ENCODE measurements around the gene SLC23A2. TPM values are rescaled to one million over a fixed set of nuclear protein-coding genes. Genes with fewer than 3 reads are reported as not detected.
"Not testable (repeated sequence)": the region's sequence is repeated elsewhere in the genome, so short reads cannot be mapped to it uniquely, and the experiment has no call there.

SLC23A2 gene
- polyA plus RNA-seq, 3 donors: 21.0 to 26.1 (median 22.2) TPM

DNA sequence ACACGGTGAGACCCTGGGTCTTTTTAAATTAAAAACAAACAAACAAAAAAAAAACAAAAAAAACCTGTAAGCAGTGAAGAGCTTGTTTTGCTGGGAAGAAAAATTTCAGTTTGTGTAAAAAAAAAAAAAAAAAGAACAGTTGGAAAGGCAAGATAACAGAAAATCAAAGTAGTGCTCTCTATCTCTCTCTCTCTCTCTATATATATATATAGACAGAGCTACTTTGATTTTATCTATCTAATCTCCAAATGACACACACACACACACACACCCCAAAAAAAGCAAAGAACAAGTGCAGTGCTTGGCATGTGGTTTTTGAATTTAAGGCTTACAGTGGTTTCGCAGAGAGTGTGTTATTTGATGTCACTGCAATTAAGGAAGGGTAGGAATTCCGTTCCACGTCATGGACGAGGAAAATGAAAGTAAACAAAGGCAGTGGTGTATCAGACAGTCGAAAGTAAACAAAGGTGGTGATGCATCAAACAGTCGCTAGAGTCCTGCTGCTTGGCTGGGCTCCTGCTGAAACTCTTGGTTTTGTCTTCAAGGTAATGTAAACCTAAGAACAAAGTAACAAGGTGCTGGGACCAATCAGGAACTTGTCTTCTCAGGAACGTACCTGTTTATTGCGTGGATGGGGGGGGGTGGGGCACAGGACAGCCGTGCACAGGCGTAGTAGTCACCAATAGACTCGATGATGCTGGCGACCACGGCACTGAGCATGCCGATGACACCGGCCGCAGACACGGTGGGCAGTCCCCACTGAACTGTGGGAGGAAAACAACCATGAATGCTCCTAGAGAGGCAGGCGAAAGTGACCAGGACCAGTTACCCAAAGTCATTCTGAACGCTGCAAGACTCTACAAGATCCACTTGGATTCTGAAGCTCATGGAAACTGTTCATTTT, 131.8 kb downstream of the SLC23A2 start:
- DNase-seq (ENCODE audit: extremely low read depth in 1 of 11, low read depth in 9 of 11, low spot score in 4 of 11): peak in 1 of 11 donors; percentile 6

DNA sequence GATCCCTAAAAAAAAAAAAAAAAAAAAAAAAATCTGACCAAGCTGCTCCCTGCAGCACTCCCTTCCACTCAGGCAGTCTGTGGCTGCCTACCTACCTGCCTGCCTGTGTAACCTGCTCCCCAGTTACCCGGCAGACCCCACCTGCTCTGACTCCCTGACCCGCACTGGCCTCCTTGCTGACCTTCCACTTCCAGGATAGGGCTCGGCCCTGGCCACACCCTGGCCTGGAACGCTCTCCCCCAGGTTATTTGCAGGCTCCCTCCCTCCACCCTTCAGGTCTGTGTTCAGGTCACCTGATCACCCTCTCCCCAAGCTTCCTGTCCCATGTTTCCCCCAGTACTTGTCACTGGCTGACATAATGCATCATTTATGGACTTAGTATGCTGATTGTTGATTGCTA, 134.3 kb downstream of the SLC23A2 start:
- no peak for DNase-seq (ENCODE audit: extremely low read depth in 1 of 11, low read depth in 9 of 11, low spot score in 4 of 11)

- no peak for DNase-seq (ENCODE audit: extremely low read depth in 1 of 11, low read depth in 9 of 11, low spot score in 4 of 11)
Measured at GRCh38 chr20:4866429-4866828, 134.9 kb downstream of the SLC23A2 start.

DNA sequence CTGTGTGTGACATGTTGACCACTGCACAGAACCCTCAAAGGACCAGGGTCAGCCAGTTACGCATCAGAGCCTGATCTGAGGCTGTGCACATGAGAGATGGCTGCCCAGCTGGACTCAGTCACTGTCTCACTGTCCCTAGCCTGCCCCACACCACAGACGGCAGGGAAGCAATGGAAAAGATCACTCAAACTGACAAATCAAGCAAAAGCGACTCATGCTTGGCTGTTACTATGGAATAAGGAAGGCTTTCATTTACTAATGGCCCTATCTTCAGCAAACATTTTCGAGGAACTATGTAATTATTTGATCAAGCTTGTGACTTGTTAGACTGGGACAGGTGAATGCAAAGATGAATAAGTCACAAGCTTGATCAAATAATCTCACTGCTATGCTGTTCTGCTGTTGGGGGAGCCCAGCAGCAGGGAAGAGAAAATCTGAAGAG, 137.0 kb downstream of the SLC23A2 start:
- peak in 3 of 11 donors; percentile 14 to 20 (median 16) for DNase-seq (ENCODE audit: extremely low read depth in 1 of 11, low read depth in 9 of 11, low spot score in 4 of 11)

GRCh38 chr20:4862661-4863060, 138.6 kb downstream of the SLC23A2 start:
- DNase-seq (ENCODE audit: extremely low read depth in 1 of 11, low read depth in 9 of 11, low spot score in 4 of 11): no peak

GRCh38 chr20:4861961-4862360, 139.3 kb downstream of the SLC23A2 start:
- no peak for DNase-seq (ENCODE audit: extremely low read depth in 1 of 11, low read depth in 9 of 11, low spot score in 4 of 11)

DNA sequence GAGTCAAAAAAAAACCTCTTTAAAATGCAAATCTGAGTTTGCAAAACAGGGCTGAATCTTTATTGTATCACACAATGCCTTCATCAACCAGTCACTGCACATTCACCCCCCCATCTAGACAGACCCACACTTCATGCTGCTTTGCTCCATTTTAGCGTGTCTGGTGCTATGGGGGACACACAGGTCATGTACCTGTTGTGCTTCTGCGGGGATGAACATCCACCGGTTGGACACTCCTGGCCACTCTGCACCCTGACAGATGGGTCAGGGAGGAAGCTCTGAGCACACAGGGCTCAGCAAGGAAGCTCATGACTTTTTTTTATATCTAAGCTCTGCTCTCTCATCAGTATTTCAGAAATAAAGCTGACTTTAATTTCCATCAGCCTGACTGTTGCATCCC, 143.3 kb downstream of the SLC23A2 start:
- no peak for DNase-seq (ENCODE audit: extremely low read depth in 1 of 11, low read depth in 9 of 11, low spot score in 4 of 11)

- DNase-seq (ENCODE audit: extremely low read depth in 1 of 11, low read depth in 9 of 11, low spot score in 4 of 11): no peak
Measured at GRCh38 chr20:4856022-4856755, 145.1 kb downstream of the SLC23A2 start.

GRCh38 chr20:4855555-4855954, 145.8 kb downstream of the SLC23A2 start:
- DNase-seq (ENCODE audit: extremely low read depth in 1 of 11, low read depth in 9 of 11, low spot score in 4 of 11): no peak

- no peak for DNase-seq (ENCODE audit: extremely low read depth in 1 of 11, low read depth in 9 of 11, low spot score in 4 of 11)
Measured at GRCh38 chr20:4855097-4855496, 146.2 kb downstream of the SLC23A2 start.

DNA sequence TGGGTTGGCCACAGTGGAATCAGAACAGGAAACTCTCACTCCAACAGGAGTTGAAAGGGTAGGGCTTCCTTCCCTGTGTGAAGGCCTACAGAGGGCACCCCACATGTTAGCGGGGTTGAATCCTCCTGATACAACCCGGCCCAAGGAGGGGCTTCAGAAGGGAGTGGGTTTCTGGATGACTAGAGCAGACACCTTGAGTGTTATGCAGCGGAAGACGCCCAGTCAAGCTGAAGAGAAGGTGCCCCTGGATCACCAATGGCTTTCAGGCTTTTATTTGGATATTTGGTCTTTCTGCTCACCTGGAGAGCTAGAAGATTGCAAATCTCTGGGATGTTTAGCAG, 146.8 kb downstream of the SLC23A2 start:
- no peak for DNase-seq (ENCODE audit: extremely low read depth in 1 of 11, low read depth in 9 of 11, low spot score in 4 of 11)

GRCh38 chr20:4853757-4854560, 147.4 kb downstream of the SLC23A2 start:
- no peak for DNase-seq (ENCODE audit: extremely low read depth in 1 of 11, low read depth in 9 of 11, low spot score in 4 of 11)

- no peak for DNase-seq (ENCODE audit: extremely low read depth in 1 of 11, low read depth in 9 of 11, low spot score in 4 of 11)
Measured at GRCh38 chr20:4853004-4853403, 148.3 kb downstream of the SLC23A2 start.

GRCh38 chr20:4850960-4851359, 150.3 kb downstream of the SLC23A2 start:
- DNase-seq (ENCODE audit: extremely low read depth in 1 of 11, low read depth in 9 of 11, low spot score in 4 of 11): no peak

GRCh38 chr20:4848829-4849228, 152.5 kb downstream of the SLC23A2 start:
- DNase-seq (ENCODE audit: extremely low read depth in 1 of 11, low read depth in 9 of 11, low spot score in 4 of 11): not testable (repeated sequence)

DNA sequence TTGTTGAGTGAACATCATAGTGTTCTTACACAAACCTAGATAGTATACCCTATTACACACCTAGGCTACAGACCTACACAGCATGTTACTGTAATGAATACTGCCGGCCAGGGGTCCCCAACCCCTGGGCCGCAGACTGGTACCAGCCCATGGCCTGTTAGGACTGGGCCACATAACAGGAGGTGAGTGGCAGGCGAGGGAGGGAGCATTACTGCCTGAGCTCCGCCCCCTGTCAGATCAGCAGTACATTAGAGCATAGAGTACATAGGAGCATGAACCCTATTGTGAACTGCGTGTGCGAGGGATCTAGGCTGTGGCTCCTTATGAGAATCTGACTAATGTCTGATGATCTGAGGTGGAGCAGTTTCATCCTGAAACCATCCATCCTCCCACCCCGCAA, 153.3 kb downstream of the SLC23A2 start:
- no peak for DNase-seq (ENCODE audit: extremely low read depth in 1 of 11, low read depth in 9 of 11, low spot score in 4 of 11)

GRCh38 chr20:4846821-4847220, 154.5 kb downstream of the SLC23A2 start:
- no peak for DNase-seq (ENCODE audit: extremely low read depth in 1 of 11, low read depth in 9 of 11, low spot score in 4 of 11)

DNA sequence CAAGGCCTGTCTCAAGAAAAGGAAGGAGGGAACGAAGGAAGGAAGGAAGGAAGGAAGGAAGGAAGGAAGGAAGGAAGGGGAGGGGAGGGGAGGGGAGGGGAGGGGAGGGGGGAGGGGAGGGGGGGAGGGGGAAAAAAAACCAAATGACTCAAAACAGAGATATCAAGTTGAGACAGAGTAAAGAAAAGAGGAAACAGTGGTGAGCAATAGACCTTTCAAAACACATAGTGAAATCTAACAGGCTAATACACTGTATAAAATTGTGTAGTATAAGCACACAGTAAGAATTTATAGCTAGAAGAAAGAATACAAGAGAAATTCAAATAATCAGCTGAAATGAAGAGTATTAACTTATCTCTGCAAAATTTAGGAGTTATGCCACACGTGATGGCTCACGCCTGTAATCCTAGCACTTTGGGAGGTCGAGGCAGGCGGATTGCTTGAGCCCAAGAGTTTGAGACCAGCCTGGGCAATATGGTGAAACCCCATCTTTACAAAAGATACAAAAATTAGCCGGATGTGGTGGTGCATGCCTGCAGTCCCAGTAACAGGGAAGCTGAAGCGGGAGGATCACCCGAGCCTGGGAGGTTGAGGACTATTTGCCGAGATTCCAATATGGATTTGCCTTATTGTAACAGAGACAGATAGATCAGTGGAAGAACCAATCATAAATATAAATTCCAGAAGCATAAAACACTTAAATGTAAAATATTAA, 156.4 kb downstream of the SLC23A2 start:
- DNase-seq (ENCODE audit: extremely low read depth in 1 of 11, low read depth in 9 of 11, low spot score in 4 of 11): no peak

- DNase-seq (ENCODE audit: extremely low read depth in 1 of 11, low read depth in 9 of 11, low spot score in 4 of 11): no peak
Measured at GRCh38 chr20:4844325-4844724, 157.0 kb downstream of the SLC23A2 start.
